ENCODE data around the gene FBLN1.
"Not testable (repeated sequence)": the region's sequence is repeated elsewhere in the genome, so short reads cannot be mapped to it uniquely, and the experiment has no call there.

Gene FBLN1

DNA sequence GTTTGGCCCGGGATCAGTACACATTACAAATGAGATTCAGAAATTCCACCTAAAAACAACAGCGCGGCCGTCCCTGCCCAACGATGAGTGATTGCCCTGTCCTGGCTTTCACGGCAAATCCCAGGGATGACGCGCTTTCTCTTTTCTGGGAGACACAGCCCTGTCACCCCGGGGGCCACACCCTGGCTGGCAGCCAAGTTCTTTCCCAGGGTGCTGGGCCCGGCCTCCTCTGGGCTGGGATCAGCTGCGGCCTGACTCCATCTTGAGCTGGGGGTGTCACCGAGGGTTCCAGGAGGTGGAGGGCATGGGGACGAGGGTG is 82.7 kb downstream of the FBLN1 start:
- no peak overlapping the region for H3K4me3 ChIP-seq (ENCODE audit: low read depth, low read length)
- TF ChIP-seq CTCF (IDR thresholded peaks at IDR 0.05; ENCODE audit: borderline replicate concordance, insufficient read depth, low read depth, low read length) = no peak

DNA sequence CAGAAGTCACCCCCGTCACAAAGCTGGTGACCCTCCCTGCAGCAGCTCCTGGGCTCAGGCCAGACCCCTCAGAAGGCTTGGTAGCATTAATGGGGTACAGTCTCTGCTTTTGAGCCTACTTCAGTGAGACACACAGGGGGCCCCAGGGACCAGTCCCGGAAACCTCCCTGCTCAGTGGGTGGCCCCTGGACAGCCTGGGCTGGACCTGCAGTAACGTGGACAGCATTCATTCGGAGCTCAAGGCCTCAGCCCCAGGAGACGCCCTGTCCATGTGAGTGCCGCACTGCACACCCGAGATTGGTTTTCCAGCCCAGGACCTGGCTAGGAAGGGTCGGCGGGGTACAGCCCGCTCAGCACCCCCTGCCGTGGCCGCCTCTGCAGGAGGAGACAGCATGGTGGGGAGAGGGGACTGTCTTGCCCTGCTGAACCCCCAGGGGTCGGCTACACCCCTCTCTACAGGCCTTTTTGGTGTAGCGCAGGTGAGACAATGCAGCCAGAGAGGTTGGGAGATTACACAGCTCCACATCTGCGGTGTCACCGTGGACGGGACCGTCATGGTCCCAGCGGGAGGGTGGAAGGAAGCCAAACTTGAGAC is 83.4 kb downstream of the FBLN1 start:
- H3K4me3 ChIP-seq (ENCODE audit: low read depth, low read length) = no peak overlapping the region
- TF ChIP-seq CTCF (IDR thresholded peaks at IDR 0.05; ENCODE audit: borderline replicate concordance, insufficient read depth, low read depth, low read length) = no peak

GRCh38 chr22:45586651-45587405 is 84.1 kb downstream of the FBLN1 start:
- H3K4me3 ChIP-seq (ENCODE audit: low read depth, low read length) = no peak overlapping the region
- TF ChIP-seq CTCF (IDR thresholded peaks at IDR 0.05; ENCODE audit: borderline replicate concordance, insufficient read depth, low read depth, low read length) = no peak

- TF ChIP-seq CTCF (IDR thresholded peaks at IDR 0.05; ENCODE audit: borderline replicate concordance, insufficient read depth, low read depth, low read length) = no peak
- H3K4me3 ChIP-seq (ENCODE audit: low read depth, low read length) = no peak overlapping the region
Measured at GRCh38 chr22:45587638-45588505, 85.2 kb downstream of the FBLN1 start.

DNA sequence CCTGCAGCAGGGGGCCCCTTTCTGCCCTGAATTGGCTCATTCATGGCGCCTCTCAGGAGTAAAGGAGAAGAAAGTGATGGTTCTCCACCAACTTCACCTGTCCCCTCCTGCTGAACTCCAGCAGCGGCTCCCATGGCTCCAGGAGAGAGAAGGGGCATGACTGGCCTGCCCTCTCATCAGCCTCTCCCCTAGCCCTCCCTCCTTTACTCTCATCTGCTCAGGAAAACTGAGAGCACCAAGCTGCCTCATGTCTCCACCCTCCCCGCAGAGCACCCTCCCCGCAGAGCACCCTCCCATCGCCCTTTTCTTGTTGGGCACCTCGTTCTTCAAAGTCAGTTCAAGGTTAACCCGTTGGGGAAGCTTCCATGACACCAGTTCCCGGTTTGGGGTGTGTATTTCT is 86.9 kb downstream of the FBLN1 start:
- TF ChIP-seq CTCF (IDR thresholded peaks at IDR 0.05; ENCODE audit: borderline replicate concordance, insufficient read depth, low read depth, low read length) = no peak
- H3K4me3 ChIP-seq (ENCODE audit: low read depth, low read length) = no peak overlapping the region

DNA sequence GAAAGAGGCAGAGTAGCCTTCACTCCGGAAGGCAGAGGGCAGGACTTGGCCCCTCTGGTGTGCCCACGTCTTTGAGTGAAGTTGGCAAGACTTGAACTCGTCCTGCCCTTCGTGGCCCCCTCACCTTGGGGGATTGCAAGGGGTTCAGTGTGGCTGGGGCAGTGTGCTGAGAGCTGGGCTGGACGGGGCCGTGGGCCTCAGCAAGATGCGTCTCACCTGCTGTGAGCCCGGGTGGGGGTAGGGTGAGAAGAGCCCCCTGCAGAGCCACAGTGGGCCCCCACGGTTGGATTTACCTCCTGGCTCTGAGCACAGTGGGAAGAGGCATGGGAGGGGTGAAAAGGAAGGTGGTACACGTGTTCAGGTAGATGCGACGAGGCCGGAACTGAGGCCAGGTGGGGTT is 87.6 kb downstream of the FBLN1 start:
- H3K4me3 ChIP-seq (ENCODE audit: low read depth, low read length) = no peak overlapping the region
- TF ChIP-seq CTCF (IDR thresholded peaks at IDR 0.05; ENCODE audit: borderline replicate concordance, insufficient read depth, low read depth, low read length) = no peak

DNA sequence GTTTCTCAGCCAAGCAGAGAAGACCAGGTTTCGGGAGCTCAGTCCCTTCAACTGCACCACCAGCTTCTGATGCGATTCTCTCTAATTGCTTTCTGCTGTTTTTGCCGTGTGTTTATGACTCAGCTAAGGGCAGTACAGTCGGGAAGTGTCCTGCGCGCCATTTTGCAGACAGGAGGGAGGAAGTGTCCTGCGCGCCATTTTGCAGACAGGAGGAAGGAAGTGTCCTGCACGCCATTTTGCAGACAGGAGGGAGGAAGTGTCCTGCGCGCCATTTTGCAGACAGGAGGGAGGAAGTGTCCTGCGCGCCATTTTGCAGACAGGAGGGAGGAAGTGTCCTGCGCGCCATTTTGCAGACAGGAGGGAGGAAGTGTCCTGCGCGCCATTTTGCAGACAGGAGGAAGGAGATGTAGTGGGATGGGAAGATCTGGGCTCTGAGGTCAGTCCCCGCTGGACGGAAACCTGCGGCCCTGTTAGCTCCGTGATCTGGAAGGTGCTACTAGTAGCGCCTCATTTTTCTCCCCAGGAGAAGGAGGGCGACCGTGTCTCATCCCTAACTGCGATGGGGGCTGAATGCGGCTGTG is 89.0 kb downstream of the FBLN1 start:
- not testable (repeated sequence) for H3K4me3 ChIP-seq (ENCODE audit: low read depth, low read length)

Data from GM12875 (cell line).